GM19035 (cell line): ENCODE data around the gene NEK9.
"Not testable (repeated sequence)": the region's sequence is repeated elsewhere in the genome, so short reads cannot be mapped to it uniquely, and the experiment has no call there.

Experiments used
- ATAC-seq: cut with Tn5 transposase; IDR thresholded peaks from one replicate; pipeline ENCODE4 v1.9.1; 2021; ENCODE audit not compliant: unreplicated experiment

The NEK9 gene

GRCh38 chr14:75147423-75148071 is 20.7 kb upstream of the NEK9 start:
- ATAC-seq, result no peak

- ATAC-seq, result no peak
Measured at GRCh38 chr14:75144944-75145343, 18.1 kb upstream of the NEK9 start.

DNA sequence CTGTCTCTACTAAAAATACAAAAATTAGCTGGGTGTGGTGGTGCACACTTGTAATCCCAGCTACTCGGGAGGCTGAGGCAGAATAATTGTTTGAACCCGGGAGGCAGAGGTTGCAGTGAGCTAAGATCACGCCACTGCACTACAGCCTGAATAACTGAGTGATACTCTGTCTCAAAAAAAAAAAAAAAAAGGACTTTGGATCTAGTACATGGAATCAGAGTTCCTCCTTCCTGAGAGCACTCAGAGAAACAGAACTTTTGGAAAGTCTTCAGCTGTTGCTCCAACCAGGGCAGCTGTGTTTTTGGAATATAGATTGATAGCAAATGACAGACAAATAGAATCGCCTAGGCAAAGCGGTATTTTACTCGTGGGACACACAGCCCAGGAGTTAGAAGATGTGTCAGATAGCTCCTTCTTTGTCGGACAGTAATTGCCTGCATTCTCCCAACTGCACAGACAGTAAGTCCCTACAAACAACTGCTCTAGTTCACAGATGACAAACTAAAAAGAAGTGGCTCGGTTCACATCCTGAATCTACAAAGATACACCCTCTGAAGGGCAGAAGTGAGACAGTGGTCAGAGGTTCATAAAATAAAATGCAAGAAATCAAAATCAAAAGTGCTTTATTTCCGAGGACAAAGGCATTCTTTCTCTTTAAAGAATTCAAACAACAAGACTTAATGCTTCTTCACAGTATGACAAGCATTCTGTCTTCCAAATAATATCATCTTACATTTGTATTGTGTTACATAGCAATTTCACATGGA is 17.1 kb upstream of the NEK9 start:
- no peak for ATAC-seq

GRCh38 chr14:75142494-75142893 is 15.6 kb upstream of the NEK9 start:
- ATAC-seq, result no peak

DNA sequence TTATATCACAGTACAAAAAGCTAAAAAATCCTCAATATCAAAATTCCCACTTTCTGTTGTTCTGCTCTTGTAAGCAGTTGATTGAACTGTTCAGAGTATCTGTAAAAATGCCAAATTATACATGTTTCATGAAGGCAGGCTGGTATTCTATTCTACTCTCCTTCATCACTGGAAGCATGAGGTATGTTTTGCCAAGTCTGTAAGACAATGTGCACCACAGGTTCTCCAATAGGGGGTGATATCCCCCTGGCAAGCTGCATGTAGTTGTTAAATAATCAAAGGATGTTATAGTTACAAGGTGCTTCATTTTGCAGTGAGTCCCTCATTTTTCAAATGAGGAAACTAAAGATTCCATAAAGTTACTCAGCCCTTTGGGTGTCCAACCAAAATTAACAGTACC is 15.1 kb upstream of the NEK9 start:
- no peak for ATAC-seq

- ATAC-seq, result no peak
Measured at GRCh38 chr14:75141062-75141461, 14.2 kb upstream of the NEK9 start.

GRCh38 chr14:75140620-75141019 is 13.8 kb upstream of the NEK9 start:
- no peak for ATAC-seq

- ATAC-seq, result no peak
Measured at GRCh38 chr14:75139185-75139584, 12.3 kb upstream of the NEK9 start.

- ATAC-seq, result no peak
Measured at GRCh38 chr14:75138492-75138891, 11.6 kb upstream of the NEK9 start.

DNA sequence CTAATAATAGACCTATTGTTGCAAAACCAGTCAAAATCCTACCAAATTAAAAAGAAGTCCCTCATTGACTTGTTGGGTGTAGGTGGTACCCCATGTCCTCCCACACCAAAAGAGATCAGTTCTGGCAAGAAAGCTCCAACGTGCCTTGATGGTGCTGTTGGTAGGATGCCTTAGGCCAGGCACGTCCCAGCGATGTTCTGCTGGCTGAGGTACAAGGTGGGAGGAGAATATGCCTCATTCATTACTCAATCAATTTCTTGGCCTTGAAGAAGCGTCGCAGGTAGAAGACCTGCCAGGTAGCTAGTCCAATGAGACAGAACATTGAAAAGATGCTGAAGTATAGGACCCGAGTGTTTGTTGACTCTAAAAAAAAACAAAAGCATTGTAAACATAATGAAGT is 7.8 kb upstream of the NEK9 start:
- ATAC-seq, result no peak

- ATAC-seq, result no peak
Measured at GRCh38 chr14:75133597-75133996, 6.7 kb upstream of the NEK9 start.

- no peak for ATAC-seq
Measured at GRCh38 chr14:75132382-75133086, 5.7 kb upstream of the NEK9 start.

GRCh38 chr14:75128596-75128990 is 1.7 kb upstream of the NEK9 start:
- ATAC-seq, result no peak

- no peak for ATAC-seq
Measured at GRCh38 chr14:75127903-75128595, 1.2 kb upstream of the NEK9 start.

GRCh38 chr14:75127474-75127820 is 599 bp upstream of the NEK9 start:
- ATAC-seq, result not testable (repeated sequence)

DNA sequence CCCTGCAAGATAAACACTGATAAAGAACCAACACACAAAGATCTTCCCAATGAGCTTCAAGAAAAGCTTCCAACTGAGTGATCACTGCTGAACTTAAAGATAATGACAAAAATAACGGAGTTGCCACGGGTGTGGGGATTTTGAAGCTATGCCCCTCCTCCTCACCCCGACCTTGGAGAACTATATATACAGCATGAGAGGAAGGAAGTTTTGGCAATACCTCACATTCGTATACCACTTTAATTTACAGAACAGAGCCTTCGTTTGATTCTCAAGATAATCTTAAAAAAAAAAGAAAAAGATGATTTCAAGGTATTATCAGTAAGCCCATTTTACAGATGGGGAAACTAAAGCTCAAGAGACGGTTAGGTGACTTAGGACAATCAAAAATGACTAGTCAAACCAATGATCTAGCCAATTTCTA is 715 bp downstream of the NEK9 start:
- no peak for ATAC-seq

DNA sequence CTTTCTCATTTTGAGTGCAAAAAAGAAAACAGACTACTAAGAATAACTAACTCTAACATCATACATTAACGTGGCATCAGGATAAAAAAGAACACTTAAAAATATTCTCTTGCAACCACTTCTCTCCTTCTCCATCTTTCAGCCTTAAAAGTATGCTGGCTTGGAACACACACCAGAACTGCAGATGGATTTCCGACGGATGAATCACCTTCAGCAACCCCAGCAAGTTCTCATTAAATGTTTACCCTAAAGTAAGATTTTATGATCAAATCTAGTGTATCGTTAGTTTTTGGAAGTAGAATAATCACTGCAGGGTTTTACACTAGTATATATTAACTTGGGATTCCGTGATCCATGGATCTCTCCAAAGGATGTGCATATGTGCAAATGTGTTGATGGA is 1.2 kb downstream of the NEK9 start:
- ATAC-seq, result no peak

- no peak for ATAC-seq
Measured at GRCh38 chr14:75123991-75124390, 2.9 kb downstream of the NEK9 start.

DNA sequence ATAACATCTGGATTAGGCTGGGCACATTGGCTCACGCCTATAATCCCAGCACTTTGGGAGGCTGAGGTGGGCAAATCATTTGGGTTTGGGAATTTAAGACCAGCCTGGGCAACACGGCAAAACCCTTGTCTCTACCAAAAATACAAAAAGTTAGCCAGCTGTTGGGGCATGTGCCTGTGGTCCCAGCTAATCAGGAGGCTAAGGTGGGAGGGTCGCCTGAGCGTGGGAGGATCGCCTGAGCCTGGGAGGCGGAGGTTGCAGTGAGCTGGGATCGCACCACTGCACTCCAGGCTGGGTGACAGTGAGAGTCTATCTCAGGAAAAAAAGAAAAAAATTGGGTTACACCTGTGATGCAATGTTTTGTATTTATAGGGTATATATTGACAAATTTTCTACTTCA is 5.3 kb downstream of the NEK9 start:
- ATAC-seq, result no peak

DNA sequence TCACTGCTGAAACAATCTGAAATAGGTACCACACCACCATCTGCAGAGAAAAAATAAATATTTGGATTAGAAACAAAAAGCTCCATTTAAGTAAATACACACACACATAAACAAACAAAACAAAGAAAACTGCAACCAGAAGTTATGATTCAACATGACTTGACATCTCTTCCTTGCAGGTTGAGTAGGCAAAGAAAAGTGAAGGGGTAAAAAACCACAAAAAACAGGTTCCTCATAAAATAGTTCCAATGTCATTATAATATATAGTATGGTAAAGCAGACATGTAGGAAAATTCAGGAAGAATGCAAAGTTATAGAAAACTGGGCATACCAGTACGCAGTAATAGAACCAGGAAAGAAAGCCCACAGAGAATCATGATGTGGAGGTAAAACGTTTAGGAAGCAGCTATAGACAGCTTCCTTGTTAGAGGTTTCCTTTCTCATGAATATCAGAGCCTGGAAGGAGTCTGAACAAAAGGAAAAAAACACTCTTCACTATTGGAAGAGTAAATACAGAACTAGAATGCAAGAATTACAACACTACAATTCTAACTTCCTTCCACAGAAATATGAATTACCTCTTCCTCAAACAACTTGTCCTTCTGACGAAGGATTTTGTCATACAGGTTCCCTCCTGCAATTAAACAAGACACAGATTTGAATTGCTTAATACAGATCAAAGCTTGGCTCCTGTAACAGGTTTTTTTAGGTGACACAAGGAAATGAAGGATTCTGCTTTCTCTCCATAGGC is 6.1 kb downstream of the NEK9 start:
- ATAC-seq, result no peak

- no peak for ATAC-seq
Measured at GRCh38 chr14:75119056-75119455, 7.8 kb downstream of the NEK9 start.
